Thyroid gland (tissue), 4 donors: ENCODE measurements around the gene CPB2.

ENCODE experiments used
- CTCF ChIP-seq, 6 experiments: fragments of 200-600 bp in 3 of 6; fragments of 450-650 bp in 3 of 6; sonication (generic) in 3 of 6; IDR thresholded peaks; one replicate each; pipeline ENCODE4 v1.5.1; 2016 to 2019; ENCODE audit warnings: antibody characterized with exemption in 6 of 6, mild to moderate bottlenecking in 2 of 6, inconsistent platforms in 1 of 6, moderate library complexity in 1 of 6
- POLR2A ChIP-seq, 2 donors: fragments of 450-650 bp; IDR thresholded peaks; one replicate each; pipeline ENCODE4 v1.6.1; 2017; ENCODE audit warnings: antibody characterized with exemption in 2 of 2, mild to moderate bottlenecking in 2 of 2, moderate library complexity in 1 of 2

GRCh38 chr13:46127358-46128023, 22.7 kb upstream of the CPB2 start:
- TF ChIP-seq CTCF (IDR thresholded peaks at IDR 0.05), result no peak
- no peak for TF ChIP-seq POLR2A (IDR thresholded peaks at IDR 0.05)
